NCI-H2171 treated with DMSO at 0.1 percent for 48 hours (cell line): ENCODE results near the gene ENPEP.
"Not testable (repeated sequence)": the region's sequence is repeated elsewhere in the genome, so short reads cannot be mapped to it uniquely, and the experiment has no call there.

Experiments used
- DNase-seq: peaks from one replicate; lab custom pipeline; 2025; lab: John Stamatoyannopoulos, UW

Gene ENPEP

GRCh38 chr4:110520886-110521285, 44.9 kb downstream of the ENPEP start:
- no peak for DNase-seq

- no peak for DNase-seq
Observed at GRCh38 chr4:110526589-110526988, 50.6 kb downstream of the ENPEP start.

GRCh38 chr4:110527156-110527555, 51.2 kb downstream of the ENPEP start:
- DNase-seq = no peak

- no peak for DNase-seq
Observed at GRCh38 chr4:110532901-110533589, 57.1 kb downstream of the ENPEP start.

GRCh38 chr4:110533590-110533910, 57.6 kb downstream of the ENPEP start:
- DNase-seq = no peak

- DNase-seq = no peak
Observed at GRCh38 chr4:110533940-110534339, 58.0 kb downstream of the ENPEP start.

- no peak for DNase-seq
Observed at GRCh38 chr4:110540581-110540980, 64.6 kb downstream of the ENPEP start.

GRCh38 chr4:110540982-110541451, 65.1 kb downstream of the ENPEP start:
- DNase-seq = no peak

GRCh38 chr4:110543577-110543976, 67.6 kb downstream of the ENPEP start:
- DNase-seq = no peak

GRCh38 chr4:110544594-110544993, 68.6 kb downstream of the ENPEP start:
- DNase-seq = no peak

- DNase-seq = no peak
Observed at GRCh38 chr4:110550260-110550659, 74.3 kb downstream of the ENPEP start.

- no peak for DNase-seq
Observed at GRCh38 chr4:110553197-110553596, 77.2 kb downstream of the ENPEP start.

- no peak for DNase-seq
Observed at GRCh38 chr4:110567214-110567613, 91.3 kb downstream of the ENPEP start.

- DNase-seq = not testable (repeated sequence)
Observed at GRCh38 chr4:110576696-110577095, 100.7 kb downstream of the ENPEP start.

- DNase-seq = peak; percentile 16
Observed at GRCh38 chr4:110586131-110586850, 110.3 kb downstream of the ENPEP start.

GRCh38 chr4:110587666-110588285, 111.8 kb downstream of the ENPEP start:
- DNase-seq = no peak

GRCh38 chr4:110589297-110589696, 113.3 kb downstream of the ENPEP start:
- DNase-seq = no peak

GRCh38 chr4:110595583-110595982, 119.6 kb downstream of the ENPEP start:
- DNase-seq = no peak

GRCh38 chr4:110596431-110596830, 120.5 kb downstream of the ENPEP start:
- no peak for DNase-seq

GRCh38 chr4:110597582-110597981, 121.6 kb downstream of the ENPEP start:
- no peak for DNase-seq

- no peak for DNase-seq
Observed at GRCh38 chr4:110602061-110602460, 126.1 kb downstream of the ENPEP start.

GRCh38 chr4:110605077-110605476, 129.1 kb downstream of the ENPEP start:
- DNase-seq = no peak

- DNase-seq = no peak
Observed at GRCh38 chr4:110609044-110609750, 133.2 kb downstream of the ENPEP start.
